ENCODE measurements around the gene SYNJ2. TPM values are rescaled to one million over a fixed set of nuclear protein-coding genes. Genes with fewer than 3 reads are reported as not detected.
"Not testable (repeated sequence)": the region's sequence is repeated elsewhere in the genome, so short reads cannot be mapped to it uniquely, and the experiment has no call there.

Gene SYNJ2
- polyA plus RNA-seq, 12 donors = 8.0 to 12.1 (median 9.7) TPM; not detected in 1

DNA sequence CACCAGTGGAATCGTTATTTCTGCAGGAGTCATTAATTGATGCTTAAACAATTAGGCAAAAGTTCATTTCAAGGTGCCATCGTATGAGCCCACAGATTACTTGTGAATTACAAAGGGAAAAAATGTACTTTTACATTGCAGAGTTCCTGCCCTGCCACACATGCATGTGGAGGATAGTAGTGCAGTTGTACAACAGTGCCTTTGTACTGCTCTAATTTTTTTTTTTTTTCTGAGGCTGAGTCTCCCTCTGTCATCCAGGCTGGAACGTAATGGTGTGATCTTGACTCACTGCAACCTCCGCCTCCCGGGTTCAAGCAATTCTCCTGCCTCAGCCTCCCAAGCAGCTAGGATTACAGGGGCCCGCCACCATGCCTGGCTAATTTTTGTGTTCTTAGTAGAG is 26.0 kb upstream of the SYNJ2 start:
- no peak for DNase-seq

GRCh38 chr6:157956171-157956730 is 25.4 kb upstream of the SYNJ2 start:
- no peak for DNase-seq

DNA sequence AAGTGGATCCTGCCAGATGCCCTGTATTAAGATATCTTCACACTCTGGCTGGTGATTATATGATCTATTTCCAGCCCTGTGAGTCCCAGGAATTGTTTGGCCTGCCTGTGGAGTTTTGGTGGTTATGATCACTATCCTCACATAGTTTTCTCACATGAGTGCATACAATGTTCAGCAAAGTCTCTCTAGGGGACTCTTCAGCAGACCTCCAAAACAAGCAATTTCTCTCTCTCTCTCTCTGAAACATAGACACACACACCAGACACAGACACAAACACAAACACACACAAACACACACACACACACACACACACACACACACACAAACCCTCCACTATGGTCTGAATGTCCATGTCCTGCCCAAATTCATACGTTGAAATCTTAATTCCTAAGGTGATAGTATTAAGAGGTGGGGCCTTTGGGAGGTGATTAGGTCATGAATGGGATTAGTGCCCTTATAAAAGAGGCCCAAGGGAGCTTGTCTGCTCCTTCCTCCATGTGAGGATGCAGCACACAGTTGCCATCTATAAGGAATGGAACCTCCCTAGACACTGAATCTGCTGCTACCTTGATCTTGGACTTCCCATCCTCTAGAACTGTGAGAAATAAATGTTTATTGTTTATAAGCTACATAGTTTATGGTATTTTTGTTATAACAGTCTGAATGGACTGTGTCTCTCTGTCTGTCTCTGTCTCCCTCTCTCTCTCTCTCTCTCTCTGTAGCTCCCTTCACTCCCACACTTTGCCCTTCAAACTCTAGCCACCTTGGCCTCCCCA is 22.0 kb upstream of the SYNJ2 start:
- no peak for DNase-seq

GRCh38 chr6:157961153-157961831 is 20.4 kb upstream of the SYNJ2 start:
- no peak for DNase-seq

- DNase-seq = no peak
These were observed 19.7 kb upstream of the SYNJ2 start for GRCh38 chr6:157961832-157962575.

- no peak for DNase-seq
These were observed 18.9 kb upstream of the SYNJ2 start for GRCh38 chr6:157962601-157963302.

DNA sequence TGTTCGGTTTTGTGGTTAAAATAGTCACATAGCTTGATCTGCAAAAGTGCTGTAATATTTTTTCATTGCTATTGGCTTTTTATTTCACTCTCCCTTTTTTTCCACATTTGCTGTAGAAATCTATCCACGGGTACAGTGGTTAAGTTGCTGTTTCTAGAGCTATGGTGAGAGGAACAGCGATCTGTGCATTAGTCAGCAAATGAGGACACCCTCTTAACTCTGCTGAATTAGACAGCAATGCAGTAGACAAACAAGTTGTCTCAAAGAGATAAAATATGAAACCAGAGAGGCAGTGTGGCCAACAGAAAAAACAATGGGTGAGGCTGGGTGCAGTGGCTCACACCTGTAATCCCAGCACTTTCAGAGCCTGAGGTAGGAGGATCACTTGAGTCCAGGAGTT is 17.6 kb upstream of the SYNJ2 start:
- no peak for DNase-seq

DNA sequence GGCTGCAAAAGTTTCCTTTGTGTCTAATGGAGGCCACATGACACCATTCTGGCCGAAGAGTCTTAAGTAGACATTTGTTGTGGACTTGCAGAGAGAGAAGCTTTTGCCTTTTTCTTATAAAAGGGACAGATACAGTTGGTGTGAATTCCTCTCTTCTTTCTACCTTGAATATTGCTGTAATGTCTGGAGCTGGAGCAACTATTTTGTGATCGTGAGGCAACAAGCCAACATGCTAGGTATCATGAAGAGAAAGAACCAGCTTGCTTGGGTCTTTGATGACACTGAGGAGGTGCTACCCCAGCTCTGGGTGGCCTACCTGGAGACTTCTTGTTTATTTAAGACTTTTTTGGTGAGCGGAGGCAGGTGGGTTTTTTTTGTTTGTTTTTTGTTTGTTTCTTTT is 16.3 kb upstream of the SYNJ2 start:
- DNase-seq = no peak

GRCh38 chr6:157966589-157966977 is 15.1 kb upstream of the SYNJ2 start:
- DNase-seq = no peak

GRCh38 chr6:157967020-157967419 is 14.6 kb upstream of the SYNJ2 start:
- DNase-seq = no peak

- no peak for DNase-seq
These were observed 14.2 kb upstream of the SYNJ2 start for GRCh38 chr6:157967486-157967885.

GRCh38 chr6:157972177-157972576 is 9.5 kb upstream of the SYNJ2 start:
- not testable (repeated sequence) for DNase-seq

GRCh38 chr6:157974341-157974894 is 7.2 kb upstream of the SYNJ2 start:
- no peak for DNase-seq

- no peak for DNase-seq
These were observed 6.7 kb upstream of the SYNJ2 start for GRCh38 chr6:157974967-157975366.

DNA sequence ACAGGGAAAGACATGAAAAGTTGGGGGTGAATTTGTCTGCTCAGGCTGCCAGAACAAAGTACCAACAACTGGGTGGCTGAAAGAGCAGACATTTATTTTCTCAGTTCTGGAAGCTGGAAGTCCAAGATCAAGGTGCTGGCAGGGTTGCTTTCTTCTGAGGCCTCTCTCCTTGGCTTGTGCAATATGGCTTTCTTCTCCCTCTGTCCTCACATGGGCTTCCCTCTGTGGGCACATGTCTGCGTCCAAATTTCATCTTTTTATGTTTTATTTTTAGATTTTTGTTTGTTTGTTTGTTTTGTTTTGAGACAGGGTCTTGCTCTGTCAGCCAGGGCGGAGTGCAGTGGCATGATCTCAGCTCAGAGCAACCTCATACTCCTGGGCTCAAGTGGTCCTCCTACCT is 6.2 kb upstream of the SYNJ2 start:
- no peak for DNase-seq

DNA sequence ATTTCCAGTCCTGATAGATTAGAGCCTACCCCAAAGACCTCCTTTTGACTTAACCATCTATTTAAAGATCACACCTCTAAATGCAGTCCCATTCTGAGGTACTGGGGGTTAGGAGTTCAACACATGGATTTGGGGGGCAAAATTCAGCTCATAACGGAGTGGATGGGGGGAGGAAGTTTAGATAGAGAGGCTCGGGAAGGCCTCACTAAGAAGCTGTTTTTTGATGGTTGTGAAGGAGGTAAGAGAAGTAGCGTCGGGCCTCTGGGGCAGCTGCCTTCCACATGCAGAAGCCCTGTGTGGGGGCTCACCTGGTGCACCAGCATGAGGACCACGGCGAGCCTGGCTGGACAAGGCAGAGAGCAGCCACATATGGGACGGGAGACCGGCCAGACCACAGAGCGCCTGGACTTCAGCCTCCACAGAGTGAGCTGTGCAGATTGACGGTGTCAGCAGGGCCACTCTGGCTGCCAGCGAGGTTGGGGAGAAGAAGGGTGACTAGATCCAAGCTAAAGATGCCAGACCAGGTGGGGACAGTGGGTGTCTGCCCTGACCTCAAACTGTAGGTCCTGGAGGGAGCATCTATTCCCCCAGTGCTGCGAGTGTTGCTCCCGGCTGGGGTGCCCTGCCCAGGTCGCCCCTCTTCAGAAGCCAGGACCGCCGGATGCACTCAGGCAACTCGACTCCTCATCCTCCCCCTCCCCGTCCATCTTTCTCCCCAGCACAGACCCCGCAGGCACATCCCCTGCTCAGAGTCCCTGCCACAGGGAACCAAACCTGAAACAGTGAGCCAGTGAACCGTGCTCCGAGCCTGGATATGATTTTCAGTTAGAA is 5.1 kb upstream of the SYNJ2 start:
- DNase-seq = no peak

DNA sequence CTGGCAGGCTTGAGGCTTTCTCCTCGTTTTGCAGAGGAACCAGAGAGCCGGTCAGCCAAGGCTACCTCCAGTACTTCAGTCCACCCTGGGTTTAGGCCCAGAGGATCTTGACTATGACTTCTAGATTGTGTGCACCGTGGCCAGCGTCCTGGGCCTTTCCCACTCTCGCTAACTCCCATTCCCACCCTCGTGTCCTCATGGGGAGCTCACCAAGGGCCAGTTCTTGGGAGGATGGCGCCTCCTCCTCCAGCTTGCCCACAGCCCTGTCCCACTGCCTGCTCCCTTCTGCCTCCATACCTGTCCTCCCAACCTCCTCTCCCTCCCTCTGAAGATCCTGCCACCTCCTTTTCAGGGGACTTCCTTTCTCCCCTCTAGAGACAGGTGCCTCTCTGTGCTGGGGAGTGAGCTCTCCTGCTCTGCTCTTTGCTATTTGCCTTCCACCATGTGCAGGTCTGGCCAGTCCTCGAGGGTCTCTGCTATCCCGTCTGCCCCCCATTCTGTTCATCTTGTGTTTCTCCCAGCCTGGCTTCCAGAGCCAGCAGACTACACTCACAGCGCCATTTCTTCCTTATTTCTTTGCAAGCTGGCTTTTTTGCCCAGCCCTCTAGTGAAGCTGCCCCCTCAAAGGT is 4.4 kb upstream of the SYNJ2 start:
- DNase-seq = no peak

- DNase-seq = no peak
These were observed 3.5 kb upstream of the SYNJ2 start for GRCh38 chr6:157978021-157978783.
